H1 (cell line): ENCODE data around the gene CXCL9. TPM values are rescaled to one million over a fixed set of nuclear protein-coding genes. Genes with fewer than 3 reads are reported as not detected.
"Not testable (repeated sequence)": the region's sequence is repeated elsewhere in the genome, so short reads cannot be mapped to it uniquely, and the experiment has no call there.

Source experiments
- CTCF ChIA-PET: fragments of 300-600 bp; sonication (Branson Sonifier 250); formaldehyde crosslinking; loops from one replicate; lab custom pipeline; 2021; ENCODE audit not compliant: partially characterized antibody; lab: Charles Lee
- POLR2A ChIA-PET: fragments of 300-600 bp; sonication (Branson Sonifier 250); formaldehyde crosslinking; loops from one replicate; lab custom pipeline; 2021; ENCODE audit warnings: inconsistent platforms; ENCODE audit not compliant: partially characterized antibody; lab: Charles Lee
- DNase-seq, 2 experiments: peaks; one replicate each; pipeline versions ENCODE4 v3.0.0 to v3.0.0-alpha.2; 2010 to 2022; ENCODE audit warnings: low spot score in 2 of 2, low read depth in 1 of 2, mixed read lengths in 1 of 2
- FAIRE-seq: peaks from 2 replicates; lab custom pipeline; 2011; peaks lifted over from hg19 to GRCh38; lab: Jason Lieb, UNC
- H2AFZ ChIP-seq: 2 replicates; pipeline ENCODE4 v1.8.1; 2012; ENCODE audit warnings: low read length, inconsistent platforms
- H2AK5ac ChIP-seq: 2 replicates; pipeline ENCODE4 v1.6.1; 2013; ENCODE audit warnings: low read depth, low read length
- H2BK120ac ChIP-seq: replicated peaks from 2 replicates; pipeline ENCODE3; 2013; ENCODE audit warnings: low read depth, low read length, inconsistent platforms
- H2BK12ac ChIP-seq: 2 replicates; pipeline ENCODE4 v1.6.1; 2013; ENCODE audit warnings: low read depth, low read length
- H2BK15ac ChIP-seq: 2 replicates; pipeline ENCODE4 v1.6.1; 2013; ENCODE audit warnings: low read length
- H2BK20ac ChIP-seq: 2 replicates; pipeline ENCODE4 v1.6.1; 2013; ENCODE audit warnings: low read length
- H2BK5ac ChIP-seq: 2 replicates; pipeline ENCODE4 v1.6.1; 2013; ENCODE audit warnings: low read depth, low read length
- H3K14ac ChIP-seq: 2 replicates; pipeline ENCODE4 v1.6.1; 2013; ENCODE audit warnings: inconsistent platforms; ENCODE audit not compliant: insufficient read length
- H3K18ac ChIP-seq: 2 replicates; pipeline ENCODE4 v1.6.1; 2013; ENCODE audit warnings: low read length; ENCODE audit errors: extremely low read depth
- H3K23ac ChIP-seq: 2 replicates; pipeline ENCODE4 v1.6.1; 2013; ENCODE audit warnings: inconsistent platforms; ENCODE audit not compliant: insufficient read length
- H3K23me2 ChIP-seq: 2 replicates; pipeline ENCODE4 v1.6.1; 2013; ENCODE audit warnings: low read depth, low read length
- H3K27ac ChIP-seq: 2 replicates; pipeline ENCODE4 v1.6.1; 2011; ENCODE audit warnings: low read depth, low read length, inconsistent platforms
- H3K27me3 ChIP-seq, 4 experiments: replicated peaks in 1 of 4; 1 replicate in 1 of 4; 2 replicates in 3 of 4; pipeline versions ENCODE4 v1.6.1 to v1.8.1; 2011 to 2013; ENCODE audit warnings: low read length in 3 of 4, mild to moderate bottlenecking in 3 of 4, inconsistent platforms in 2 of 4, mixed read lengths in 2 of 4, moderate library complexity in 1 of 4; ENCODE audit not compliant: control insufficient read depth in 3 of 4, insufficient read depth in 3 of 4; ENCODE audit errors: extremely low read depth in 1 of 4
- H3K36me3 ChIP-seq, 4 experiments: 2 replicates each; pipeline versions ENCODE4 v1.6.1 to v1.8.1; 2011 to 2013; ENCODE audit warnings: mild to moderate bottlenecking in 4 of 4, low read length in 3 of 4, moderate library complexity in 2 of 4, control low read depth in 1 of 4, inconsistent platforms in 1 of 4; ENCODE audit not compliant: insufficient read depth in 4 of 4, control insufficient read depth in 2 of 4
- H3K4ac ChIP-seq: replicated peaks from 2 replicates; pipeline ENCODE3; 2013; ENCODE audit warnings: low read length, low read depth, mixed read lengths, inconsistent platforms; ENCODE audit not compliant: insufficient read length
- H3K4me1 ChIP-seq, 4 experiments: replicated peaks in 1 of 4; 1 replicate in 1 of 4; 2 replicates in 3 of 4; pipeline versions ENCODE4 v1.6.1 to v1.8.1; 2011 to 2013; ENCODE audit warnings: low read length in 3 of 4, inconsistent platforms in 2 of 4, mixed read lengths in 1 of 4; ENCODE audit not compliant: insufficient read depth in 4 of 4, control insufficient read depth in 3 of 4
- H3K4me2 ChIP-seq, 2 experiments: 2 replicates each; pipeline versions ENCODE4 v1.6.1 to v1.8.1; 2011 to 2013; ENCODE audit warnings: low read depth in 2 of 2, low read length in 2 of 2, control low read depth in 1 of 2, inconsistent platforms in 1 of 2, mild to moderate bottlenecking in 1 of 2; ENCODE audit not compliant: insufficient read depth in 1 of 2
- H3K4me3 ChIP-seq, 4 experiments: fragments of 200-600, 300-600 bp in 1 of 4; sonication (generic), shearing (Covaris generic), sonication (Bioruptor Twin) in 1 of 4; 2 replicates each; pipeline versions ENCODE4 v1.5.1 to v1.8.1; 2011 to 2016; ENCODE audit warnings: low read length in 4 of 4, low read depth in 3 of 4, control low read depth in 2 of 4, inconsistent platforms in 2 of 4, mild to moderate bottlenecking in 2 of 4, mixed read lengths in 1 of 4, moderate library complexity in 1 of 4; ENCODE audit not compliant: insufficient read depth in 2 of 4; ENCODE audit errors: extremely low read depth in 1 of 4
- H3K56ac ChIP-seq: replicated peaks from 2 replicates; pipeline ENCODE3; 2013; ENCODE audit warnings: low read depth, mild to moderate bottlenecking, mixed read lengths, low read length, inconsistent platforms; ENCODE audit not compliant: insufficient read length
- H3K79me1 ChIP-seq: 2 replicates; pipeline ENCODE4 v1.6.1; 2013; ENCODE audit warnings: low read depth, low read length, control low read depth
- H3K79me2 ChIP-seq, 2 experiments: 2 replicates each; pipeline versions ENCODE4 v1.6.1 to v1.8.1; 2012 to 2013; ENCODE audit warnings: low read length in 2 of 2, mild to moderate bottlenecking in 2 of 2, inconsistent platforms in 1 of 2; ENCODE audit not compliant: insufficient read depth in 2 of 2, control insufficient read depth in 1 of 2
- H3K9ac ChIP-seq, 4 experiments: replicated peaks in 1 of 4; 1 replicate in 1 of 4; 2 replicates in 3 of 4; pipeline versions ENCODE4 v1.6.1 to v1.8.1; 2011 to 2013; ENCODE audit warnings: low read depth in 3 of 4, low read length in 3 of 4, control low read depth in 2 of 4, mild to moderate bottlenecking in 2 of 4, moderate library complexity in 2 of 4, inconsistent platforms in 1 of 4; ENCODE audit errors: extremely low read depth in 1 of 4
- H3K9me3 ChIP-seq, 2 experiments: 2 replicates each; pipeline versions ENCODE4 v1.6.1 to v1.8.1; 2012 to 2013; ENCODE audit warnings: mild to moderate bottlenecking in 2 of 2, moderate library complexity in 2 of 2, control low read depth in 1 of 2, inconsistent platforms in 1 of 2, low read depth in 1 of 2, low read length in 1 of 2, mixed read lengths in 1 of 2; ENCODE audit not compliant: insufficient read depth in 2 of 2
- H4K20me1 ChIP-seq, 2 experiments: replicated peaks in 1 of 2; 2 replicates each; pipeline versions ENCODE3 to v1.8.1; 2011 to 2013; ENCODE audit warnings: inconsistent platforms in 2 of 2, low read length in 2 of 2, mild to moderate bottlenecking in 1 of 2; ENCODE audit not compliant: insufficient read depth in 2 of 2, control insufficient read depth in 1 of 2
- H4K5ac ChIP-seq: 2 replicates; pipeline ENCODE4 v1.6.1; 2013; ENCODE audit warnings: low read length, low read depth, mixed read lengths, inconsistent platforms; ENCODE audit not compliant: insufficient read length
- H4K8ac ChIP-seq: 2 replicates; pipeline ENCODE4 v1.8.0; 2013; ENCODE audit warnings: mild to moderate bottlenecking, moderate library complexity, low read length, inconsistent platforms; ENCODE audit not compliant: insufficient read depth; ENCODE audit errors: extremely low read depth
- H4K91ac ChIP-seq: replicated peaks from 2 replicates; pipeline ENCODE3; 2013; ENCODE audit warnings: low read length, mixed read lengths, inconsistent platforms; ENCODE audit not compliant: insufficient read length
- whole genome bisulfite sequencing, 2 experiments: shearing (Covaris generic) in 1 of 2; methylation state at CpG; one replicate each; pipeline versions ENCODE4 v1.1.6 to v1.1.7; 2013 to 2015; ENCODE audit warnings: low lambda C conversion rate in 2 of 2, mixed read lengths in 2 of 2, inconsistent platforms in 1 of 2, low coverage in 1 of 2, missing lambda C conversion rate in 1 of 2; ENCODE audit not compliant: insufficient replicate concordance in 2 of 2, insufficient coverage in 1 of 2, insufficient read length in 1 of 2; ENCODE audit errors: extremely low coverage in 1 of 2, missing lambda C conversion rate in 1 of 2; 5-methylcytosine and 5-hydroxymethylcytosine counted together
- polyA plus RNA-seq, 7 experiments: library from polyadenylated mRNA; depleted of rRNA in 3 of 7; stranded (reverse) in 5 of 7; unstranded in 2 of 7; fragments of >200 nt in 5 of 7; fragments of 200-250 nt in 2 of 7; gene quantifications; 1 replicate in 5 of 7; 2 replicates in 1 of 7; 4 replicates in 1 of 7; pipeline versions ENCODE4 v1.2.1 to v1.2.3, GENCODE V29; 2011 to 2013; ENCODE audit warnings: missing spikeins in 2 of 7, mixed read lengths in 2 of 7
- total RNA-seq: library from RNA; stranded (reverse); fragmentation: NEBNext Ultra II Directional; extraction: Animal tissue kit (Norgen Biotek cat#: 25700); gene quantifications from 2 replicates; pipeline ENCODE4 v1.2.1, GENCODE V29; 2021

The CXCL9 gene
- total and polyA plus RNA-seq, 2 of the 8 experiments (the other 6 are each of a cell fraction or from before 2014, with no cell fraction given) = not detected

GRCh38 chr4:75998525-75999147 lies 8.7 kb downstream of the CXCL9 start:
- DNase-seq, H3K4ac ChIP-seq, H4K5ac ChIP-seq, H4K91ac ChIP-seq, H3K79me2 ChIP-seq, H3K4me1 ChIP-seq, H2BK12ac ChIP-seq, H4K8ac ChIP-seq, H3K4me2 ChIP-seq, H3K14ac ChIP-seq, H3K4me3 ChIP-seq, POLR2A ChIA-PET, H3K18ac ChIP-seq, H3K9ac ChIP-seq, H3K36me3 ChIP-seq, H3K27me3 ChIP-seq, H2BK20ac ChIP-seq, H4K20me1 ChIP-seq, H3K56ac ChIP-seq, H2AFZ ChIP-seq, H3K9me3 ChIP-seq, H2AK5ac ChIP-seq, H3K79me1 ChIP-seq, H2BK15ac ChIP-seq, H2BK120ac ChIP-seq, H3K27ac ChIP-seq, H3K23ac ChIP-seq, H3K23me2 ChIP-seq, H2BK5ac ChIP-seq: not testable (repeated sequence)
- FAIRE-seq = peak; percentile 52
- WGBS, 2 experiments = 94% methylated on average over 2 of the region's 2 CpGs; no CpG with 5 or more reads in 1 of the 2 experiments
- CTCF ChIA-PET = interaction anchor here (1.5 to 2.8 kb wide), 2 partner anchors 68 to 86 kb away, joined by 3 to 13 read pairs; no protein-coding TSS in a partner anchor
